Esophagus squamous epithelium (tissue), 5 donors: ENCODE results near the gene SNN. TPM values are rescaled to one million over a fixed set of nuclear protein-coding genes. Genes with fewer than 3 reads are reported as not detected.
A peak's percentile ranks its signal among the peaks of the same experiment; 100 is the strongest.

ENCODE experiments used
- DNase-seq: peaks from one replicate; lab custom pipeline; 2025; lab: John Stamatoyannopoulos, UW
- H3K27ac ChIP-seq, 4 donors: fragments of 200-600 bp; sonication (generic); one replicate each; pipeline ENCODE4 v1.5.1; 2016 to 2019; ENCODE audit warnings: mild to moderate bottlenecking in 1 of 4
- H3K27me3 ChIP-seq, 4 donors: fragments of 200-600 bp; sonication (generic); 1 replicate in 3 of 4; 2 replicates in 1 of 4; pipeline versions ENCODE4 v1.5.1 to v1.6.0; 2017 to 2021; ENCODE audit warnings: antibody characterized with exemption in 1 of 4
- H3K36me3 ChIP-seq, 3 donors: fragments of 200-600 bp; sonication (generic); one replicate each; pipeline ENCODE4 v1.5.1; 2016 to 2019
- H3K4me1 ChIP-seq, 3 donors: fragments of 200-600 bp; sonication (generic); one replicate each; pipeline ENCODE4 v1.5.1; 2017 to 2019
- H3K4me3 ChIP-seq, 4 donors: fragments of 200-600 bp; sonication (generic); 1 replicate in 3 of 4; 2 replicates in 1 of 4; pipeline ENCODE4 v1.5.1; 2016 to 2019; ENCODE audit warnings: mild to moderate bottlenecking in 2 of 4, moderate library complexity in 1 of 4
- H3K9me3 ChIP-seq, 3 donors: fragments of 200-600 bp; sonication (generic); one replicate each; pipeline ENCODE4 v1.5.1; 2016 to 2019
- CTCF ChIP-seq, 6 experiments: fragments of 450-650 bp in 4 of 6; fragments of 200-600 bp in 2 of 6; sonication (generic) in 2 of 6; IDR thresholded peaks; one replicate each; pipeline ENCODE4 v1.5.1; 2016 to 2019; ENCODE audit warnings: antibody characterized with exemption in 6 of 6, mild to moderate bottlenecking in 4 of 6, moderate library complexity in 4 of 6
- POLR2A ChIP-seq, 4 donors: fragments of 450-650 bp; IDR thresholded peaks; one replicate each; pipeline ENCODE4 v1.6.1; 2017; ENCODE audit warnings: antibody characterized with exemption in 4 of 4, mild to moderate bottlenecking in 4 of 4, moderate library complexity in 3 of 4
- WGBS, 2 donors: methylation state at CpG; one replicate each; pipeline ENCODE4 v1.1.5; 2018; 5-methylcytosine and 5-hydroxymethylcytosine counted together
- intact Hi-C: fragments of 100-400 bp; cut with DNase I; formaldehyde crosslinking; loops from one replicate; pipeline ENCODE4 v1.15.0; 2022
- total RNA-seq, 4 donors: library from RNA; depleted of rRNA; stranded (reverse); fragments of >200 nt; gene quantifications; one replicate each; pipeline ENCODE4 v1.1.0, GENCODE V29; 2016
- donor health status: DM: yes; HTN: yes; CAD: no.

Gene SNN
- total RNA-seq, 4 donors from 2014 or later: 13.7 to 22.9 (median 17.0) TPM

DNA sequence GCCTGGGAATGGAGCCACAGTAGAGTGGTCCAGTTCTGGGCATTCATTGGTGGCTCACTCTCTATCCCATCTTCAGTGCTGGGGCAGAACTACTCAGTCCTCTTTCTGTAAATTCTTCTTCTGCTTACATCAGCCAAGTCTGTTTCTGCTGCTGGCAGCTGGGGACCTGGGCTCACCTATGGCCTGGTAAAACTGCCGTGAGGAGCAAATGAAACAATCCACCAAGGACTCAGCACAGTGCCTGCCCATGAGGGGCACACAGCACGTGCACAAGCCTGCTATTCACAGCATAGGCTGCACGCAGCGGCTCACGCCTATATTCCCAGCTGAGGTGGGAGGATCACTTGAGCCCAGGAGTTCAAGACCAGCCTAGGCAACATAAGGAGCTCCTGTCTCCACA lies 30.9 kb upstream of the SNN start:
- Histone ChIP-seq H3K27me3 (no peaks in the 10 kb centered on the region), H3K36me3 (no peaks in the 10 kb centered on the region), H3K9me3 (no peaks in the 10 kb centered on the region), H3K4me3 (no peak overlapping the region), H3K27ac (peak overlapping the region in 3 of 4 donors; percentile 47 to 62 (median 51)), H3K4me1 (peaks cover 12 to 63% (median 26%) of the 10 kb centered on the region in 3 donors)
- WGBS, 2 donors: 100% methylated on average over 3 of the region's 5 CpGs; no CpG with 5 or more reads in 1 of the 2 donors
- intact Hi-C loops: no loop called here
- DNase-seq: no peak
- TF ChIP-seq POLR2A (IDR thresholded peaks at IDR 0.05) (no peak), CTCF (IDR thresholded peaks at IDR 0.05) (no peak)

- WGBS, 2 donors: 87 to 92% methylated on average over 4 of the region's 4 CpGs
- Histone ChIP-seq H3K36me3 (no peaks in the 10 kb centered on the region), H3K9me3 (no peaks in the 10 kb centered on the region), H3K27ac (no peak overlapping the region), H3K4me1 (peaks cover 12 to 55% (median 19%) of the 10 kb centered on the region in 3 donors), H3K27me3 (no peaks in the 10 kb centered on the region), H3K4me3 (no peak overlapping the region)
- TF ChIP-seq CTCF (IDR thresholded peaks at IDR 0.05): no peak
- TF ChIP-seq POLR2A (IDR thresholded peaks at IDR 0.05): no peak
- DNase-seq: no peak
- intact Hi-C loops: no loop called here
Measured at GRCh38 chr16:11638140-11638539, 30.1 kb upstream of the SNN start.

GRCh38 chr16:11639008-11639562 lies 29.2 kb upstream of the SNN start:
- Histone ChIP-seq H3K36me3 (no peaks in the 10 kb centered on the region), H3K4me1 (peaks cover 12 to 45% (median 19%) of the 10 kb centered on the region in 3 donors), H3K9me3 (no peaks in the 10 kb centered on the region), H3K27ac (peak overlapping the region in 3 of 4 donors; percentile 14 to 91 (median 87)), H3K4me3 (no peak overlapping the region), H3K27me3 (no peaks in the 10 kb centered on the region)
- TF ChIP-seq CTCF (IDR thresholded peaks at IDR 0.05) (no peak), POLR2A (IDR thresholded peaks at IDR 0.05) (no peak)
- intact Hi-C loops: no loop called here
- 46 to 47% methylated on average over 4 of the region's 4 CpGs for WGBS, 2 donors
- DNase-seq: no peak

DNA sequence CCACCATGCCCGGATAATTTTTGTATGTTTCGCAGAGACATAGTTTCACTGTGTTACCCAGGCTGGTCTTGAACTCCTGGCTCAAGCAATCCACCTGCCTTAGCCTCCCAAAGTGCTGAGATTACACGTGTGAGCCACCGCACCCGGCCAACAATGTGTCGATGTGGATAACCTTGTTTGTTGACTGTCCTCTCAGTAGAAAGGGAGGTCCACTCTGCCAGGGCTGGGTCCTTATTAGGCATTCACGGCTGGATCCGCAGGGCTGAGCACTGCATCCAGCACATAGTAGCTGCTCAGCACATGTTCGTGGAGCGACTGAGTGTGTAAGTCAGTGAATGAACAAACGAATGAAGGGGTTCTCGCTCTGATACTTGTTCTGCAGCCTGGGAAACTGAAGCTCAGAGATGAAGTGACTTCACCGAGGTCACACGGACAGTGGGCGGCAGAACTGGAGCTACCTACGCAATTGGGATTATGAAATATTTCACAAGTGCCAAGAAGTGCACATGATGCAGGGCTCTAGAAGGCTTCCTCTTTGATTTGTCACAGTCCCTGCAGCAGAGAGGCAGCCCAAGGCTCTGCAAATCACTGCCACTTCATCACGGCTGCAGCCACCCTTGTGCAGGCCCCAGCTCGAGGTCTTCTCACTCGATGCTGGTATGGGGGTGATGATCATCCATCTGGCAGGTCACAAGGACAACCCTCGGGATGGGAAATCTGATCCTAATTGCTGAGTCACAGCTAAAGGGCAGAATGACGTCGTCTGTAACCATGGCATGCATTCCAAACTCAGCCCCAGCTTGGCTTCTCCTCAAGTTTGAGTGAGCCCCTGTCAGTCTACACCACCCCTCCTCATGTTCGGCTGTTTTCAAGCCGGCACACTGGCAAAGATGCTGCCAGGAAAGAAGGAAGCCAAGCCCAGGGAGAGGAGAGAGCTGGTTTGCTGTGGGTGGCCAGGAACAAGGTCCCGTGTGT lies 28.0 kb upstream of the SNN start:
- Histone ChIP-seq H3K4me1 (peaks cover 12 to 40% (median 19%) of the 10 kb centered on the region in 3 donors), H3K27ac (peak overlapping the region; percentile 80 to 95 (median 89)), H3K4me3 (peak overlapping the region in 1 of 4 donors; percentile 25), H3K9me3 (no peaks in the 10 kb centered on the region), H3K36me3 (no peaks in the 10 kb centered on the region), H3K27me3 (no peaks in the 10 kb centered on the region)
- no peak for DNase-seq
- WGBS, 2 donors: 32% methylated on average over 20 to 21 of the region's 25 CpGs
- TF ChIP-seq POLR2A (IDR thresholded peaks at IDR 0.05) (peak in 2 of 4 donors; percentile 42 to 68), CTCF (IDR thresholded peaks at IDR 0.05) (peak in 1 of 6 experiments; percentile 17)
- intact Hi-C loops: loop anchor here (5.0 to 10.0 kb wide), 3 partner anchors 75 to 243 kb away; no protein-coding TSS in a partner anchor
